Prostate gland (tissue), 2 donors: ENCODE data around the gene CREB3L2. TPM values are rescaled to one million over a fixed set of nuclear protein-coding genes. Genes with fewer than 3 reads are reported as not detected.

Source experiments
- DNase-seq: peaks from one replicate; pipeline ENCODE4 v3.0.0-alpha.2; 2019; ENCODE audit warnings: low spot score
- H3K27ac ChIP-seq, 2 donors: fragments of 200-600 bp; sonication (generic); 2 replicates each; pipeline ENCODE4 v1.5.1; 2017 to 2019
- H3K27me3 ChIP-seq: fragments of 200-600 bp; sonication (generic); replicated peaks from 2 replicates; pipeline ENCODE4 v1.5.1; 2019; ENCODE audit not compliant: insufficient read depth
- H3K36me3 ChIP-seq, 2 donors: fragments of 200-600 bp; sonication (generic); 1 replicate in 1 of 2; 2 replicates in 1 of 2; pipeline versions ENCODE4 v1.5.1 to v1.8.1; 2017 to 2019
- H3K4me1 ChIP-seq: fragments of 200-600 bp; sonication (generic); replicated peaks from 2 replicates; pipeline ENCODE4 v1.5.1; 2019
- H3K4me3 ChIP-seq, 2 donors: fragments of 200-600 bp; sonication (generic); 2 replicates each; pipeline ENCODE4 v1.5.1; 2017 to 2019
- H3K9me3 ChIP-seq: fragments of 200-600 bp; sonication (generic); 2 replicates; pipeline ENCODE4 v1.5.1; 2017
- CTCF ChIP-seq, 4 experiments: fragments of 200-600 bp in 2 of 4; fragments of 450-650 bp in 2 of 4; sonication (generic) in 2 of 4; IDR thresholded peaks; 1 replicate in 3 of 4; 2 replicates in 1 of 4; pipeline ENCODE4 v1.5.1; 2016 to 2019; ENCODE audit warnings: antibody characterized with exemption in 4 of 4, mild to moderate bottlenecking in 2 of 4, moderate library complexity in 2 of 4
- POLR2A ChIP-seq: fragments of 450-650 bp; IDR thresholded peaks from one replicate; pipeline ENCODE4 v1.6.1; 2016; ENCODE audit warnings: antibody characterized with exemption, mild to moderate bottlenecking
- POLR2AphosphoS5 ChIP-seq: sonication (generic); formaldehyde crosslinking; IDR thresholded peaks from one replicate; pipeline ENCODE4 v1.6.1; 2017; ENCODE audit warnings: antibody characterized with exemption
- whole genome bisulfite sequencing: methylation state at CpG from one replicate; pipeline ENCODE4 v1.1.5; 2018; 5-methylcytosine and 5-hydroxymethylcytosine counted together
- intact Hi-C: fragments of 100-400 bp; cut with DNase I; formaldehyde crosslinking; loops from one replicate; pipeline ENCODE4 v1.14.2; 2022
- total RNA-seq, 2 donors: library from RNA; depleted of rRNA; stranded (reverse); fragments of >200 nt; gene quantifications; one replicate each; pipeline ENCODE4 v1.1.0, GENCODE V29; 2016

Gene CREB3L2
- total RNA-seq, 2 donors from 2014 or later: 34.1 to 42.0 TPM

GRCh38 chr7:137949416-137950262 lies 52.2 kb downstream of the CREB3L2 start:
- WGBS: 84% methylated on average over 6 of the region's 6 CpGs
- no peaks in the 10 kb centered on the region for H3K36me3 ChIP-seq
- H3K4me1 ChIP-seq: peaks cover 36% of the 10 kb centered on the region
- H3K27ac ChIP-seq: peak overlapping the region in 1 of 2 donors; percentile 21
- TF ChIP-seq CTCF (IDR thresholded peaks at IDR 0.05) (no peak), POLR2AphosphoS5 (no peak), POLR2A (no peak)
- no peak overlapping the region for H3K4me3 ChIP-seq
- intact Hi-C loops: loop anchor here (5.0 kb wide), 1 partner anchor 38 kb away; no protein-coding TSS in a partner anchor
- DNase-seq: no peak
- no peaks in the 10 kb centered on the region for H3K27me3 ChIP-seq
- H3K9me3 ChIP-seq: no peaks in the 10 kb centered on the region

GRCh38 chr7:137948845-137949330 lies 53.0 kb downstream of the CREB3L2 start:
- WGBS: 88% methylated on average over 6 of the region's 6 CpGs
- Histone ChIP-seq H3K27ac (peak overlapping the region in 1 of 2 donors; percentile 21), H3K27me3 (no peaks in the 10 kb centered on the region), H3K9me3 (no peaks in the 10 kb centered on the region), H3K36me3 (no peaks in the 10 kb centered on the region), H3K4me3 (no peak overlapping the region), H3K4me1 (peaks cover 28% of the 10 kb centered on the region)
- TF ChIP-seq POLR2AphosphoS5: no peak
- TF ChIP-seq CTCF (IDR thresholded peaks at IDR 0.05): no peak
- TF ChIP-seq POLR2A: no peak
- intact Hi-C loops: no loop called here
- DNase-seq: no peak

- H3K27ac ChIP-seq: peak overlapping the region; percentile 21 to 40
- WGBS: 54% methylated on average over 5 of the region's 5 CpGs
- intact Hi-C loops: no loop called here
These were observed 53.6 kb downstream of the CREB3L2 start for GRCh38 chr7:137948083-137948844.

GRCh38 chr7:137947046-137947445 lies 54.8 kb downstream of the CREB3L2 start:
- no peak for TF ChIP-seq POLR2A
- TF ChIP-seq POLR2AphosphoS5: no peak
- TF ChIP-seq CTCF (IDR thresholded peaks at IDR 0.05): no peak
- Histone ChIP-seq H3K9me3 (no peaks in the 10 kb centered on the region), H3K27me3 (no peaks in the 10 kb centered on the region), H3K4me3 (no peak overlapping the region), H3K27ac (peak overlapping the region in 1 of 2 donors; percentile 10), H3K4me1 (peaks cover 31% of the 10 kb centered on the region), H3K36me3 (no peaks in the 10 kb centered on the region)
- WGBS: 81% methylated on average over 7 of the region's 7 CpGs
- DNase-seq: no peak
- intact Hi-C loops: no loop called here

More at GRCh38 chr7:137948083-137948844, 53.6 kb downstream of the CREB3L2 start:
- Histone ChIP-seq H3K36me3 (no peaks in the 10 kb centered on the region), H3K27me3 (no peaks in the 10 kb centered on the region), H3K4me3 (no peak overlapping the region), H3K9me3 (no peaks in the 10 kb centered on the region), H3K4me1 (peaks cover 34% of the 10 kb centered on the region)
- TF ChIP-seq POLR2AphosphoS5 (peak; percentile 69), POLR2A (no peak)
- DNase-seq: no peak

- H3K9me3 ChIP-seq: no peaks in the 10 kb centered on the region
- no peak overlapping the region for H3K4me3 ChIP-seq
- H3K27ac ChIP-seq: no peak overlapping the region
- intact Hi-C loops: no loop called here
- H3K27me3 ChIP-seq: no peaks in the 10 kb centered on the region
- no peak for DNase-seq
- 93% methylated on average over 3 of the region's 3 CpGs for WGBS
- no peaks in the 10 kb centered on the region for H3K36me3 ChIP-seq
- H3K4me1 ChIP-seq: peaks cover 31% of the 10 kb centered on the region
- TF ChIP-seq POLR2A: no peak
- no peak for TF ChIP-seq CTCF (IDR thresholded peaks at IDR 0.05)
- no peak for TF ChIP-seq POLR2AphosphoS5
These were observed 55.9 kb downstream of the CREB3L2 start for GRCh38 chr7:137946011-137946410.
